ENCODE data around the gene GFER.
A peak's percentile ranks its signal among the peaks of the same experiment; 100 is the strongest.

Gene GFER

GRCh38 chr16:1991588-1991947 is 7.6 kb downstream of the GFER start:
- DNase-seq, result no peak

- DNase-seq, result peak; percentile 93 to 99
These were observed 8.1 kb downstream of the GFER start for GRCh38 chr16:1991948-1992703.

DNA sequence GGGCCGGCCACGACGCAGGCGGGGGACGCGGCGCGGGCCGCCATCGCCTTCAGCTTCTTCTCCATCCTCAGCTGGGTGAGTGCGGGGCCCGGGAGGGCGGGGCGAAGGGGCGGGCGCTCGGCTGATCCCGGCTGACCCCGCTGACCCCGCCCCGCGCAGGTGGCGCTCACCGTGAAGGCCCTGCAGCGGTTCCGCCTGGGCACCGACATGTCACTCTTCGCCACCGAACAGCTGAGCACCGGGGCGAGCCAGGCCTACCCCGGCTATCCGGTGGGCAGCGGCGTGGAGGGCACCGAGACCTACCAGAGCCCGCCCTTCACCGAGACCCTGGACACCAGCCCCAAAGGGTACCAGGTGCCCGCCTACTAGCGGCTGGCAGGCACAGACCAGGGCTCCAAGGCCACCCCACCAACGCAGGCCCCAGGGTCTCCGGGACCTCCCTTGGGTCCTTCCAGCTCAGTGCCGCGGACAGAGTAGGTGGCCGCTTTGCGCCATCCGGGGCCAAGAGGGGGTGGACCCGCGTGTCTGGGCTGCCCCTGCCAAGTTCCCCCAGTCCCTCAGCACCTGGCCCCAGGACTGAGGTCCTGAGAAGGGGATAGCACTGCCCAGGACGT is 8.8 kb downstream of the GFER start:
- no peak for DNase-seq

- DNase-seq, result peak; percentile 54 to 65
These were observed 9.7 kb downstream of the GFER start for GRCh38 chr16:1993731-1994131.

DNA sequence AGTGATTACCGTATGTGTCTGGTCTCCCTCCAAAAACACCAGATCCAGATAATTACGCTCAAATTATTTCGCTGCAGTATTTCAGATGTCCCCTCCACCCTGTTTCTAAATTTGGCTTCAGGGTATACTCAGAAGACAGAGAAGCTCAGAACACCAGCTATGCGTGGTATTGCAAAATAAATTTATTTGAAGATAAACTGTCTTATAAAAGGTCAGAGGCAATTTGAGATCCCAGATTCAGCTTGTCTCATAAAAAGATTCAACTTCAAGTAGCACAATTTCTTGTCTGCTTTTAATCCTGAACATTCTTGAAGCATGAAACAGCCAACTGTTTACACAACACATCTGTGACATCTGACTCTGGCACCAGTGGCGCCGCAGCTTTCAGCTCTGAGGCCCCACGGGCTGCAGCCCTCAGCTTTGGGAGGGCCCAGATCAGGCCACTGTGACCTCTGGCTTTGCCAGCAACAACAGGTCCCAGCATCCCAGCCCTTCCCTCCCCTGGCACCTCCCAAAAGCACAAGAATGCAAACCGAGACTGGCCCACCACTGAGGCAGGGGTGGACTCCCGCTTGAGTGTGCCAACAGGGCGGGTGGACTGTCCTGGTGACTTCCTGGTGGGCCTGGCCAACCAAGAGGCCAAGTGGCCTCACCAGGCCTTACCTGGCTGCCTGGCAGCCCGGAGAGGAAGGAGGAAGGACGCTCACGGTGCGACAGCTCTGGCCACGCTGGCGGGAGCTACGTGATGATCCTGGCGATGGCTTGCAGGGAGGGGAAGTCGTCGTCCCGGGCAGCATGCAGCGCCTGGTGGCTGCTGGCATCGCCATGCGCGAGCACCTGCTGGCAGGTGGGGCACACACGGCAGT is 13.7 kb downstream of the GFER start:
- no peak for DNase-seq

GRCh38 chr16:1998360-1998835 is 14.4 kb downstream of the GFER start:
- DNase-seq, result no peak

DNA sequence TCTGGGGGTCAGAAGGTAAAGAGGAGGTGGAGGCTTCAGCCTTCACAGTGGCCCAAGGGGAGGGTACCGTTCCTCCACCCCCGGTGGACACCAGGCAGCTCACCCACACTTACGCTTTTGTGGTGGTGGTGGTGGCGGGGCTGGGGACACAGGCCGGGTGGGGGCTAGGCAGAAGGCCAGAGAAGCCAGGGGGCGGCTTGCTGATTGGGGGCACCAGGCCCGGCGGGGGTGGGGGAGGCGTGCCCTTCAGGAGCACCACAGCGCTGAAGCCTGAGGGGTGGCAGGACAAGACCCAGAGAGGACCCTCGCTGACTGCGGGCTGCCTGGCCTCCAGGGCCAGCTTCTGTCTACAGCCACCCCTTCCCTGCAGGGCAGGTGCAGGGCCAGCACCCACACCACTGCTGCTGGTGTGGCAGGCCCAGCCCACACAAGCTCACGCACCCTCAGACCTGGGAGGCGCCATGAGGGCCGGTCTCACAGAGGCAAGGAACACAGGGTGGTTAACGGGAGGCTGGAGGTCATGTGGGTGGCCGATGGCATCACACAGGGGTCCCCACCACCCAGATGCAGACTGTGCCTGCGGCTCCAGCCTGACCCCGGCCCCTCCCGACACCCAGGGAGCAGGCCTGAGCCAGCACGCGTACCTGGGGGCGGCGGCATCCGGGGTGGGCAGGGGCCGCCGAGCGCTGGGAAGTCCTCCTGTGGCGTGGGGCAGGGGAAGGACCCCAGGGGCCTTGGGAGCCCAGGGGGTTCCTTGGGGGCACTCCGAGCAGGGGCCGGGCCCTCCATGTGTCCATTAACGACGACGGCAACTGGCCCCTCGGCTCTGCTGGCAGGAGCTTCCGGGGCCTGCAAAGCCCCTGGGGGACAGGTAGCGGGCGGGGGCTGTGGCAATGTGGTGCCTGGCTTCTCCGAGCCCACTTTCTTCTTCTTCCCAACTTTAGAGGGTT is 15.1 kb downstream of the GFER start:
- DNase-seq, result no peak

GRCh38 chr16:1999866-2000514 is 16.0 kb downstream of the GFER start:
- DNase-seq, result no peak

GRCh38 chr16:2001035-2001434 is 17.0 kb downstream of the GFER start:
- no peak for DNase-seq

GRCh38 chr16:2001456-2002355 is 17.7 kb downstream of the GFER start:
- no peak for DNase-seq

GRCh38 chr16:2002406-2003230 is 18.6 kb downstream of the GFER start:
- no peak for DNase-seq

DNA sequence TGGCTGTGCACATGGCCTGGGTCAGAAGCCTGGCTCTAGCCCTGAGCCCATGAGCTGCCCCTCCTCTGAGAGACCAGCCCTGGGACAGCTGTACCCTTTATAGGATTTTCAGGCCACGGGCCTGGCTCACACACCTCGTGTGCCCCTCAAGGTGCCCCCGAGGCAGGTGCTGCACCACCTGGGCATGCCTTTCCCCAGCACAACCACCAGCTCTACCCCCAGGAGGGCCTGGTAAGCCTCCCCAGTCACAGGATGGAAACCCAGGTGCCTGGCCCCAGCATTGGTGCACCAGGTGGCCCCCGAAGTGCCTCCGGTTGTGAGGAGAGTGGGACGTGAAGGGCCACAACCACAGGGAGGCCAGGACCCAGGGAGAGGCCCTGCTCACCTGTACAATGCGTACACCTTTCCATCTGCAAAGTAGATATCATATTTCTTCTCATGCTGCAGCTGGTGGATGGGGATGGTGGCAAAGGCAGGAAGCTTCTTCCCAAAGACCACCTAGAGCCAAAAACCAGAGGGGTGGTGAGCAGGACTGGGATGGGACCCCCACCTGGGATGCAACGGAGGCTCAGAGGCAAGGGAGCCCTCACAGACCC is 19.3 kb downstream of the GFER start:
- no peak for DNase-seq

DNA sequence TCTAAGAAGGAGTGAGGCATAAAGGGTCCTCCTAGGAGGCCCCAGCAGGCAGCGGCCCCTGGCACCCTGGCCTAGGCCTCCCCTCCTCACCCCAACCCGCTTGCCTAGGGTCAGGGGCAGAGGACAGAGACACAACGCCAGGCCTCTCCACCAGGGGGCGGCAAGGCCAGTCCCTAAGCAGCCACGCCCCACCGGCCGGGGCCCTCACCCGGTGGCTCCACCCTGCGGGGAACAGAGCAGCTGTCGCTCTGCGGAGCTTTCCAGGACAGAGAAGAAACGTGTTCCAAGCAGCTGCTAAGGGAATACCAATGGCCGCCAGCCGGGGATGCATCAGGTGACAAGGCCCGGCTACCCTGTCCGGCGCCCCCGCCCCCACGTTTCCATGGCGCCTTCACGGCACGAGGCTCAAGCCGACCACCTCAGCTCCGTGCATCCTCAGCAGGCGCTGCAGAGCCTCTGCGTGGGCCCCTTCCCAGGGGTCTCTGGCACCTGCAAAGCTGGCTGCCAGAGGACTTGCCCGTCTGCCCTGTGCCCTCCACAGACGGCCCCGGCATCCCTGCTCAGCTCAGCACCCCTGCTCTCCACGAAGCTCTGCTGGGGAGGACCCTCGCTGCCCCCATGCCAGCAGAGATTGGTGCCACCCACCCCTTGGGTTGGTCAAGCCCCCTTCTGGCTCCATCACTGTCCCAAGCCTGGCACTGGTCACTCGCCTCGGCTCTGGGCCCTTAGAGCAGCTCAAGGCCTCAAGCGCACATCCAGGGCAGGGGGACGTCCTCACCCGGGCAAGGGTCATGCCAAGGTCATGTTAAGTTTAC is 20.0 kb downstream of the GFER start:
- DNase-seq, result peak; percentile 84 to 94

DNA sequence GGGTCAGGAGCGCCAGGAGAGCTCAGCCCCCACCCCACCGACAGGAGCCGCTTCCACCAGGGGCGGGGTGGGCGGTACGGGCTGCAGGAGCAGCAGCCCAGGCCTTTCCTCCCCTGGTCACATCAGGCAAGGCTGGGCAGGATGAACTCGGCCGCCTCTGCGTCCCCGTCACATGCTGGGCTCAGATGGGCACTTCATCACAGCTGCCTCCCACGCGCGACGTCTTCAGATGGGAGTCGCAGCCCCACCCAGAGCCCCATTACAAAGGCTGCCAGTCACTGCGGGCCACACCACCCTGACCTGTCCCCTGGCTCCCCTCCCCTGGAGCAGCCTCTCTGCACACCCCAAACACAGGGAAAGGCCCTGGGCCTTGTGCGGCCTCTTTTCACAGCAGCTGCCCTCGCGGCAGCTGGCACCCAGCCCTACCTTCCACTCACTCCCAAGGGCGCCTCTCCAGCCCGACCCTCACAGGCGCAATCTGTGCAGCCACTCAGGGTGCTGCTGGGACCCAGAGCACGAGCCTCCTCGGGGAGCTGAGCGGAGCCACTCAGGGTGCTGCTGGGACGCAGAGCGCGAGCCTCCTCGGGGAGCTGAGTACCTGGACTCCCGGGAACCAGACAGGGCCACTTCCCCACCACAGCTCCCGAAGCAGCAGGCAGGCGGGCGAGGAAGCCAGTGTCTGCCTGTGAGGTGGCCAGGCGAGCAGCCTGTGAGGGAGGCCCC is 21.0 kb downstream of the GFER start:
- DNase-seq, result peak; percentile 53 to 66

DNA sequence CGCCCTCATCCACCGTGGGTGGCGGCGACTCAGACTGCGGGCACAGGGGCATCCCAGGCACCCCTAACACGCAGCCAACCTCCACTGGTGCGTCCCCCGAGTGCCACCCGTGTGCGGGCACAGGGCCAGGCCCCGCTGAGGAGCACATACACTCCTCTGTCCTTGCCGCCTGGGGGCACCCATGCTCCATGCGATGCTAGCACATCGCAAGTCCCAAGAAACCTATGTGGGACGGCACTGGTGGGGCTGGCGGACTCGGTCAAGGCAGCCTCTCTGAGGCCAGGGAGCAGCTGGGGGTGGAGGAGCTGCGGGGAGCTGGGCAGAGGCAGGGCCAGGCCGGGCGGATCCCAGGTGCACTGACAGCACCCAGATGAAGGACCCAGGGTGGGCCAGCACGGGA is 21.7 kb downstream of the GFER start:
- DNase-seq, result peak; percentile 55 to 58

- DNase-seq, result no peak
These were observed 22.3 kb downstream of the GFER start for GRCh38 chr16:2006317-2006716.

- DNase-seq, result no peak
These were observed 23.3 kb downstream of the GFER start for GRCh38 chr16:2007081-2007836.

Data from inflammatory macrophage treated with lipopolysaccharide for 1 hour (primary cell).